HepG2 (cell line): Measurements from ENCODE around the gene LIFR. TPM values are rescaled to one million over a fixed set of nuclear protein-coding genes. Genes with fewer than 3 reads are reported as not detected.

Experiments used
- CEBPB ChIP-seq: IDR thresholded peaks from 2 replicates; pipeline ENCODE4 v1.6.1; 2011; ENCODE audit warnings: low read depth, low read length, improper control_type of control experiment, borderline replicate concordance
- DDIT3 ChIP-seq: sonication (generic); formaldehyde crosslinking; IDR thresholded peaks from 2 replicates; pipeline ENCODE4 v1.4.0; 2020; ENCODE audit warnings: mild to moderate bottlenecking, missing genetic modification reagents
- EED ChIP-seq: sonication (generic); formaldehyde crosslinking; IDR thresholded peaks from 2 replicates; pipeline ENCODE4 v1.5.0; 2020; ENCODE audit warnings: mild to moderate bottlenecking, missing genetic modification reagents
- EHMT2 ChIP-seq: fragments of 200-600 bp; sonication (generic); IDR thresholded peaks from 2 replicates; pipeline ENCODE4 v1.7.0; 2017; ENCODE audit warnings: antibody characterized with exemption, low read depth, low read length, borderline replicate concordance
- FOXA3 ChIP-seq: IDR thresholded peaks from 2 replicates; pipeline ENCODE4 v1.6.1; 2016; ENCODE audit warnings: missing genetic modification reagents, missing compliant biosample characterization
- GZF1 ChIP-seq: sonication (generic); formaldehyde crosslinking; IDR thresholded peaks from 2 replicates; pipeline ENCODE4 v1.5.1; 2020; ENCODE audit warnings: mild to moderate bottlenecking, missing genetic modification reagents
- HIVEP1 ChIP-seq: sonication (generic); formaldehyde crosslinking; IDR thresholded peaks from 2 replicates; pipeline ENCODE4 v1.4.0; 2020; ENCODE audit warnings: mild to moderate bottlenecking, missing genetic modification reagents
- KLF12 ChIP-seq: sonication (generic); formaldehyde crosslinking; IDR thresholded peaks from 2 replicates; pipeline ENCODE4 v1.4.0; 2020; ENCODE audit warnings: missing genetic modification reagents, borderline replicate concordance
- NBN ChIP-seq: fragments of 450-650 bp; conservative IDR thresholded peaks from 2 replicates; pipeline ENCODE4 v1.6.1; 2017
- NFKBIZ ChIP-seq: IDR thresholded peaks from 2 replicates; pipeline ENCODE4 v1.6.1; 2018; ENCODE audit warnings: missing genetic modification reagents, missing compliant biosample characterization
- NRL ChIP-seq: sonication (generic); formaldehyde crosslinking; IDR thresholded peaks from 2 replicates; pipeline ENCODE4 v1.5.0; 2020; ENCODE audit warnings: missing genetic modification reagents, mild to moderate bottlenecking, moderate library complexity, borderline replicate concordance
- RFX1 ChIP-seq: fragments of 450-650 bp; IDR thresholded peaks from 2 replicates; pipeline ENCODE4 v1.6.1; 2017
- SAP130 ChIP-seq: IDR thresholded peaks from 2 replicates; pipeline ENCODE4 v1.6.1; 2016; ENCODE audit warnings: low read depth
- SNRNP70 ChIP-seq: fragments of 200-400 bp; formaldehyde crosslinking; IDR thresholded peaks from 2 replicates; pipeline ENCODE4 v1.6.1; 2017; ENCODE audit warnings: mild to moderate bottlenecking, low read depth, low read length, moderate library complexity
- SRY ChIP-seq: sonication (generic); formaldehyde crosslinking; IDR thresholded peaks from 2 replicates; pipeline ENCODE4 v1.8.0; 2022; ENCODE audit warnings: mild to moderate bottlenecking, missing genetic modification reagents
- ZBTB25 ChIP-seq: IDR thresholded peaks from 2 replicates; pipeline ENCODE4 v1.6.1; 2018; ENCODE audit warnings: missing genetic modification reagents
- ZFP1 ChIP-seq: IDR thresholded peaks from 2 replicates; pipeline ENCODE4 v1.6.1; 2016
- ZNF230 ChIP-seq: sonication (generic); formaldehyde crosslinking; IDR thresholded peaks from 2 replicates; pipeline ENCODE4 v1.4.0; 2020; ENCODE audit warnings: mild to moderate bottlenecking, missing genetic modification reagents
- ZNF839 ChIP-seq: sonication (generic); formaldehyde crosslinking; IDR thresholded peaks from 2 replicates; pipeline ENCODE4 v1.4.0; 2020; ENCODE audit warnings: missing genetic modification reagents, mild to moderate bottlenecking, borderline replicate concordance
- polyA plus RNA-seq, 8 experiments: library from polyadenylated mRNA; depleted of rRNA in 3 of 8; stranded (reverse) in 7 of 8; unstranded in 1 of 8; fragments of >200 nt; fragmentation: Illumina TruSeq in 4 of 8; extraction: Trizol in 4 of 8; gene quantifications; 2 replicates each; pipeline versions ENCODE4 v1.2.1 to v1.2.3, GENCODE V29; 2011 to 2016; ENCODE audit warnings: low read depth in 4 of 8, missing spikeins in 1 of 8, mixed read lengths in 1 of 8; ENCODE audit not compliant: insufficient read depth in 1 of 8
- total RNA-seq, 5 experiments: library from RNA; depleted of rRNA; stranded (reverse); fragments of >200 nt; fragmentation: Illumina TruSeq; extraction: Trizol; gene quantifications; 2 replicates each; pipeline ENCODE4 v1.2.3, GENCODE V29; 2016; ENCODE audit warnings: low read depth in 1 of 5
- TF ChIP-seq, protein P1 (sequence below): sonication (generic); formaldehyde crosslinking; IDR thresholded peaks from 2 replicates; pipeline ENCODE4 v1.4.0; 2020; ENCODE audit warnings: mild to moderate bottlenecking, missing genetic modification reagents, borderline replicate concordance
- TF ChIP-seq, protein P2 (sequence below): sonication (generic); formaldehyde crosslinking; IDR thresholded peaks from 2 replicates; pipeline ENCODE4 v1.4.0; 2020; ENCODE audit warnings: mild to moderate bottlenecking, missing genetic modification reagents
- TF ChIP-seq, protein P3 (sequence below): sonication (generic); formaldehyde crosslinking; IDR thresholded peaks from 2 replicates; pipeline ENCODE4 v1.4.0; 2020; ENCODE audit warnings: missing genetic modification reagents

Gene LIFR
- total and polyA plus RNA-seq, 2 of the 13 experiments (the other 11 are each of a cell fraction or from before 2014, with no cell fraction given) = 6.3 to 25.2 TPM

DNA sequence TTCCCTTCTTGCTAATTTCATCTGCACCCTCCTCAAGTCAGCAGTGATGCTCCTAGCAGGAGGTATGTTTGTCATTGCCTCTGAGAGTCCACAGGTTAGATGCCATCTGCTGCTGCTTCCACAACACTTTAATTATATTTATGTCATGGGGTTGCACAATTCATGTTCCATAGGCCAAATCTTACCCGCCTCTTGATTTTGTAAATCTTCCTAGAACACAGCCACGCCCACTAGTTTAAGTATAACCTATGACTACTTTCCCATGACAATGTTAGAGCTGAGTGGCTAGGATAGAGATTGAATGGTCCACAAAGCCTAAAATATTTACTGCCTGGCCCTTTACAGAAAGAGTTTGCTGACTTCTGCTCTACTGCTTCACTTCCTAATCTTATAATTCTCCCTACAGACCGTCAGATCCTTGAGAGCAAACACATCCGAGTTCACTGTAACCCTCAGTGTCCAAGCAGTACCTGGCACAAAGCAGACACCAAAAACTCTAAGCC lies 21.1 kb downstream of the LIFR start (continued):
- TF ChIP-seq, protein P1, sequence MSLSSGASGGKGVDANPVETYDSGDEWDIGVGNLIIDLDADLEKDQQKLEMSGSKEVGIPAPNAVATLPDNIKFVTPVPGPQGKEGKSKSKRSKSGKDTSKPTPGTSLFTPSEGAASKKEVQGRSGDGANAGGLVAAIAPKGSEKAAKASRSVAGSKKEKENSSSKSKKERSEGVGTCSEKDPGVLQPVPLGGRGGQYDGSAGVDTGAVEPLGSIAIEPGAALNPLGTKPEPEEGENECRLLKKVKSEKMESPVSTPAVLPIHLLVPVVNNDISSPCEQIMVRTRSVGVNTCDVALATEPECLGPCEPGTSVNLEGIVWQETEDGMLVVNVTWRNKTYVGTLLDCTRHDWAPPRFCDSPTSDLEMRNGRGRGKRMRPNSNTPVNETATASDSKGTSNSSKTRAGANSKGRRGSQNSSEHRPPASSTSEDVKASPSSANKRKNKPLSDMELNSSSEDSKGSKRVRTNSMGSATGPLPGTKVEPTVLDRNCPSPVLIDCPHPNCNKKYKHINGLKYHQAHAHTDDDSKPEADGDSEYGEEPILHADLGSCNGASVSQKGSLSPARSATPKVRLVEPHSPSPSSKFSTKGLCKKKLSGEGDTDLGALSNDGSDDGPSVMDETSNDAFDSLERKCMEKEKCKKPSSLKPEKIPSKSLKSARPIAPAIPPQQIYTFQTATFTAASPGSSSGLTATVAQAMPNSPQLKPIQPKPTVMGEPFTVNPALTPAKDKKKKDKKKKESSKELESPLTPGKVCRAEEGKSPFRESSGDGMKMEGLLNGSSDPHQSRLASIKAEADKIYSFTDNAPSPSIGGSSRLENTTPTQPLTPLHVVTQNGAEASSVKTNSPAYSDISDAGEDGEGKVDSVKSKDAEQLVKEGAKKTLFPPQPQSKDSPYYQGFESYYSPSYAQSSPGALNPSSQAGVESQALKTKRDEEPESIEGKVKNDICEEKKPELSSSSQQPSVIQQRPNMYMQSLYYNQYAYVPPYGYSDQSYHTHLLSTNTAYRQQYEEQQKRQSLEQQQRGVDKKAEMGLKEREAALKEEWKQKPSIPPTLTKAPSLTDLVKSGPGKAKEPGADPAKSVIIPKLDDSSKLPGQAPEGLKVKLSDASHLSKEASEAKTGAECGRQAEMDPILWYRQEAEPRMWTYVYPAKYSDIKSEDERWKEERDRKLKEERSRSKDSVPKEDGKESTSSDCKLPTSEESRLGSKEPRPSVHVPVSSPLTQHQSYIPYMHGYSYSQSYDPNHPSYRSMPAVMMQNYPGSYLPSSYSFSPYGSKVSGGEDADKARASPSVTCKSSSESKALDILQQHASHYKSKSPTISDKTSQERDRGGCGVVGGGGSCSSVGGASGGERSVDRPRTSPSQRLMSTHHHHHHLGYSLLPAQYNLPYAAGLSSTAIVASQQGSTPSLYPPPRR (CRISPR knock-in tag) = 0 out of 2 replicates have a peak, but pooled peaks have one; percentile 29
- no peak for TF ChIP-seq GZF1
- TF ChIP-seq, protein P2, sequence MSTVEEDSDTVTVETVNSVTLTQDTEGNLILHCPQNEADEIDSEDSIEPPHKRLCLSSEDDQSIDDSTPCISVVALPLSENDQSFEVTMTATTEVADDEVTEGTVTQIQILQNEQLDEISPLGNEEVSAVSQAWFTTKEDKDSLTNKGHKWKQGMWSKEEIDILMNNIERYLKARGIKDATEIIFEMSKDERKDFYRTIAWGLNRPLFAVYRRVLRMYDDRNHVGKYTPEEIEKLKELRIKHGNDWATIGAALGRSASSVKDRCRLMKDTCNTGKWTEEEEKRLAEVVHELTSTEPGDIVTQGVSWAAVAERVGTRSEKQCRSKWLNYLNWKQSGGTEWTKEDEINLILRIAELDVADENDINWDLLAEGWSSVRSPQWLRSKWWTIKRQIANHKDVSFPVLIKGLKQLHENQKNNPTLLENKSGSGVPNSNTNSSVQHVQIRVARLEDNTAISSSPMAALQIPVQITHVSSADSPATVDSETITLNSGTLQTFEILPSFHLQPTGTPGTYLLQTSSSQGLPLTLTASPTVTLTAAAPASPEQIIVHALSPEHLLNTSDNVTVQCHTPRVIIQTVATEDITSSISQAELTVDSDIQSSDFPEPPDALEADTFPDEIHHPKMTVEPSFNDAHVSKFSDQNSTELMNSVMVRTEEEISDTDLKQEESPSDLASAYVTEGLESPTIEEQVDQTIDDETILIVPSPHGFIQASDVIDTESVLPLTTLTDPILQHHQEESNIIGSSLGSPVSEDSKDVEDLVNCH (CRISPR knock-in tag) = no peak
- no peak for TF ChIP-seq ZFP1 (CRISPR knock-in tag)
- TF ChIP-seq KLF12 (CRISPR knock-in tag) = no peak
- TF ChIP-seq FOXA3 (CRISPR knock-in tag) = 0 out of 2 replicates have a peak, but pooled peaks have one; percentile 11
- TF ChIP-seq SNRNP70 = no peak
- no peak for TF ChIP-seq NRL (CRISPR knock-in tag)
- TF ChIP-seq, protein P3, sequence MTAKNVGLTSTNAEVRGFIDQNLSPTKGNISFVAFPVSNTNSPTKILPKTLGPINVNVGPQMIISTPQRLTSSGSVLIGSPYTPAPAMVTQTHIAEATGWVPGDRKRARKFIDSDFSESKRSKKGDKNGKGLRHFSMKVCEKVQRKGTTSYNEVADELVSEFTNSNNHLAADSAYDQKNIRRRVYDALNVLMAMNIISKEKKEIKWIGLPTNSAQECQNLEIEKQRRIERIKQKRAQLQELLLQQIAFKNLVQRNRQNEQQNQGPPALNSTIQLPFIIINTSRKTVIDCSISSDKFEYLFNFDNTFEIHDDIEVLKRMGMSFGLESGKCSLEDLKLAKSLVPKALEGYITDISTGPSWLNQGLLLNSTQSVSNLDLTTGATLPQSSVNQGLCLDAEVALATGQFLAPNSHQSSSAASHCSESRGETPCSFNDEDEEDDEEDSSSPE (CRISPR knock-in tag) = peak; percentile 40; the same call in 1 of the 2 replicates
- peak; percentile 90 for TF ChIP-seq CEBPB
- no peak for TF ChIP-seq NBN
- no peak for TF ChIP-seq DDIT3 (CRISPR knock-in tag)
- TF ChIP-seq SAP130 (CRISPR knock-in tag) = peak; percentile 38
- TF ChIP-seq SRY (CRISPR knock-in tag) = no peak
- TF ChIP-seq EED (CRISPR knock-in tag) = no peak
- no peak for TF ChIP-seq ZNF230
- TF ChIP-seq HIVEP1 (CRISPR knock-in tag) = no peak
- TF ChIP-seq RFX1 = no peak
- no peak for TF ChIP-seq ZBTB25
- no peak for TF ChIP-seq ZNF839
- TF ChIP-seq NFKBIZ (CRISPR knock-in tag) = no peak
- 0 out of 2 replicates have a peak, but pooled peaks have one; percentile 20 for TF ChIP-seq EHMT2
